HG03159 (cell line): ENCODE measurements around the gene LYPD6.
"Not testable (repeated sequence)": the region's sequence is repeated elsewhere in the genome, so short reads cannot be mapped to it uniquely, and the experiment has no call there.

Source experiments
- ATAC-seq: cut with Tn5 transposase; IDR thresholded peaks from one replicate; pipeline ENCODE4 v1.9.1; 2021; ENCODE audit warnings: mild to moderate bottlenecking, moderate library complexity; ENCODE audit not compliant: unreplicated experiment

LYPD6 gene

DNA sequence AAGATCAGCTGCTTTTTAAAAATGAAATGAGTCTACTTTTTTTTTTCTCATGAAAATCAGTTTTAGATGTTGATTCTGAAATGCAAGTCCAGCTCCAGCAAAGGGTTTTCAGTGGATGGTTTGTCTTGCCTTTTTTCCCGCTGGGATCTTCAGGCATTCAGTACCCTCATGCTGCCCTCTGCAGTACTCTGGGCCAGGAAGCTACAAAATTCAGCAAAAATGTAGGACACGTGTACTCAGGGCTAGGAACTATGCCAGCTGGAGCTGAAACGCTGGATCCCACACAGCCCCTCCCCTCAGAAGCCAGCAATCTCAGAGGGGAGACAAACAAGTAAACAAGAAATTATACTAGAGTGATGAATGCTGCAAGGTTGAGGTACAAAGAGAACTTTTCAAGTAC lies 159.9 kb downstream of the LYPD6 start:
- ATAC-seq, result no peak

DNA sequence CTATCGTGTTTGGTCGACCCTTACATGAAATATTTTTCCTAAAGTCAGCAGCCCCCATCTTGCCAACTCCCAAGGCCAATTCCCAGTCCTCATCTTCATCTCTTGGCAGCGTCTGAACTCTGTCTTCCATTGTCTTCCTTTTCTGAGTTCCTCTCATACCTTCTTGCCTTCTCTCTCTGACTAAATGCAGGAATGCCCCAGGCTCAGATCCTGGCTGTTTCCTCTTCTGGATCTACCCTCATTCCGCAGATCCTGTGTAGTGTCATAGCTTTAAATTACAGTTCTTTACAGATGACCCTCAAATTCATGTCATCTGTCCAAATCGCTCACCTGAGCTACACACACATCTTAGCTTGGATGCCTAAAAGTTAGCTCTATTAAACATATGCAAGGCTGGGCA lies 162.5 kb downstream of the LYPD6 start:
- ATAC-seq, result no peak

DNA sequence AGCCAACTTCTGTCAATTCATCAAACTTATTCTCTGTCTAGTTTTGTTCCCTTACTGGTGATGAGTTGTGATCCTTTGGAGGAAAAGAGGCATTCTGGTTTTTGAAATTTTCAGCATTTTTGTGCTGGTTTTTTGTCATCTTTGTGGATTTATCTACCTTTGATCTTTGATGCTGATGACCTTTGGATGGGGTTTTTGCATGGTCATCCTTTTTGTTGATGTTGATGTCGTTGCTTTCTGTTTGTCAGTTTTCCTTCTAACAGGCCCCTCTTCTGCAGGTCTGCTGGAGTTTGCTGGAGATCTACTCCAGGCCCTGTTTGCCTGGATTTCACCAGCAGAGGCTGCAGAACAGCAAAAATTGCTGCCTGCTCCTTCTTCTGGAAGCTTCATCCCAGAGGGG lies 168.8 kb downstream of the LYPD6 start:
- ATAC-seq, result not testable (repeated sequence)

DNA sequence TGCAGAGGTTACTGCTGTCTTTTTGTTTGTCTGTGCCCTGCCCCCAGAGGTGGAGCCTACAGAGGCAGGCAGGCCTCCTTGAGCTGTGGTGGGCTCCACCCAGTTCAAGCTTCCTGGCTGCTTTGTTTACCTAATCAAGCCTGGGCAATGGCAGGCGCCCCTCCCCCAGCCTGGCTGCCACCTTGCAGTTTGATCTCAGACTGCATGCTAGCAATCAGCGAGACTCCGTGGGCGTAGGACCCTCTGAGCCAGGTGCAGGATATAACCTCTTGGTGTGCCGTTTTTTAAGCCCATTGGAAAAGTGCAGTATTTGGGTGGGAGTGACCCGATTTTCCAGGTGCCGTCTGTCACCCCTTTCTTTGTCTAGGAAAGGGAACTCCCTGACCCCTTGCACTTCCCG lies 176.4 kb downstream of the LYPD6 start:
- ATAC-seq, result not testable (repeated sequence)

DNA sequence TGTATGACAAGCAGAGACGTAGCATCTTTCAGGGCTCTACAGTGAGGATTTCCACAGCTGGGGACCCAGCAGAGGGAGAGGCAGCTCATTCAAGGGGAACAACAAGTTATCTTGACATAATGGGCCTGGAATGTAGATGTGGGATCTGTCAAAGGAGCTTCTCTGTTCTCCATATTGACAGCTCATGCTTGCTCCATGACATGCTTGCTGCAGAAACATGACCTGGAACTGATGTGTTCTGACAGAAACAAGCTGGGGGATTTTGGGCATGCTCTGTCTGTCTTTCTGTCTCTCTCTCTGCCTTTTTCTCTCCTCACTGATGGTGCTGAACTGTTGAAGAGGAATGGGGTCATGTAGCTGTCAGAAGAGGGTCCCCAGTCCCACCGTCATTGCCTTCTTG lies 177.6 kb downstream of the LYPD6 start:
- ATAC-seq, result no peak

DNA sequence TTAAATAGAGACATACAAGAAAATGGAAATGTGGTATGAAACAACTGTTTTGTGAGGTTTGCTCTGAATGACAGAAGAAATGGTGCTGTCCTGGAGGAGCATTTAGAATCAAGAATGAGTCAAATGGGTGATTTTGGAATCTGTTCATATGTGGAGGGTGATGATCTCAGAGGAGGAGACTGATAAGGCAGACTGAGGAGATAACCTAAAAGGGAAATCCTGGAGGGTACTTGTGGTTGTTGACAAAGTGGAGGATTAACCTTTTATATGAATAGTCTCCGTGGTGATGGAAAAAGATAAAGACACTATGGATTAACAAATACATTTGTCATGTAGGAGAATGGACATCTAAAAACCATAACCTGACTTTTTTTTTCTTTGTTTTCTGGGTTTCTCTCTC lies 183.1 kb downstream of the LYPD6 start:
- ATAC-seq, result no peak
